ENCODE data around the gene PIP5K1A. TPM values are rescaled to one million over a fixed set of nuclear protein-coding genes. Genes with fewer than 3 reads are reported as not detected.
"Not testable (repeated sequence)": the region's sequence is repeated elsewhere in the genome, so short reads cannot be mapped to it uniquely, and the experiment has no call there.

Gene PIP5K1A
- total RNA-seq, 2 experiments from 2014 or later, result 55.2 to 70.3 TPM

DNA sequence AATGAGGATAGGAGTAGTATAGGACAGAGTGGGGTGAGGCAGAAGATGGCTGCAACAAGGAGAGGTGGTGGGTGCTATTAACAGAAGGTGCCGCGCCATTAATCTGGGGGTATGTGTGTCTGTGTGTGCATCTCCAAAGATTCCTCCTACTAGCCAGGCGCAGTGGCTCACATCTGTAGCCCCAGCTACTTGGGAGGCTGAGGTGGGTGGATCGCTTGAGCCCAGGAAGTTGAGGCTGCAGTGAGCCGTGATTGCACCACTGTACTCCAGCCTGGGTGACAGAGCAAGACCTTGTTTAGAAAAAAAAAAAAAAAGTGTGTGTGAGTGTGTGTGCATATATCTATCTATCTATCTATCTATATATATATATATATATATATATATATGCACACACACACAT is 77.0 kb downstream of the PIP5K1A start:
- H3K27ac Mint-ChIP-seq; DNase-seq; H3K4me3 Mint-ChIP-seq; CTCF ChIA-PET; H3K36me3 Mint-ChIP-seq; H3K27me3 Mint-ChIP-seq; H3K9me3 Mint-ChIP-seq (ENCODE audit: low read depth); ATAC-seq: not testable (repeated sequence)
- peaks cover 14% of the 10 kb centered on the region for H3K4me1 Mint-ChIP-seq

DNA sequence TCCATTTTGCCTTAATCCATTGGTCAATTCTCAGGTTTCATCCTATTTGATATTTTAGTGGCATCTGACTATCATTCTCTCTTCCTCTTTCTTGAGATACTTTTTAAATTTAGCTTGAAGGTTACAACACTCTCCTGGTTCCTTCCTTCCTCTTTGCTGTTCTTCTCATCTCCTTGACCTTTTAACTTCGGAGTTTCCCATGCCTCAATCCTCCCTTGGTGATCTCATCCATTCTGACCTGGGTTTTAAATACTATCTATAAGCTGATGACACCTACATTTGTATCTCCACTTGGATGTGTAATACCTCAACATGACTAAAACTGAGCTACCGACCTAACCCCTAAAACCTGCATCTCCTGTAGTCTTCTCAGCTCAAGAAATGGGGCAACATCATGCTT is 78.9 kb downstream of the PIP5K1A start:
- Mint-ChIP-seq H3K4me3 (no peak overlapping the region), H3K27ac (peak overlapping the region; percentile 29), H3K36me3 (peaks cover 5% of the 10 kb centered on the region), H3K4me1 (peaks cover 18% of the 10 kb centered on the region), H3K27me3 (no peaks in the 10 kb centered on the region), H3K9me3 (ENCODE audit: low read depth) (no peaks in the 10 kb centered on the region)
- CTCF ChIA-PET, result interaction anchor here (0.7 to 1.6 kb wide), 6 partner anchors 12 to 206 kb away, joined by 3 to 7 read pairs (median 4); no protein-coding TSS in a partner anchor
- DNase-seq (no peak), ATAC-seq (no peak)

DNA sequence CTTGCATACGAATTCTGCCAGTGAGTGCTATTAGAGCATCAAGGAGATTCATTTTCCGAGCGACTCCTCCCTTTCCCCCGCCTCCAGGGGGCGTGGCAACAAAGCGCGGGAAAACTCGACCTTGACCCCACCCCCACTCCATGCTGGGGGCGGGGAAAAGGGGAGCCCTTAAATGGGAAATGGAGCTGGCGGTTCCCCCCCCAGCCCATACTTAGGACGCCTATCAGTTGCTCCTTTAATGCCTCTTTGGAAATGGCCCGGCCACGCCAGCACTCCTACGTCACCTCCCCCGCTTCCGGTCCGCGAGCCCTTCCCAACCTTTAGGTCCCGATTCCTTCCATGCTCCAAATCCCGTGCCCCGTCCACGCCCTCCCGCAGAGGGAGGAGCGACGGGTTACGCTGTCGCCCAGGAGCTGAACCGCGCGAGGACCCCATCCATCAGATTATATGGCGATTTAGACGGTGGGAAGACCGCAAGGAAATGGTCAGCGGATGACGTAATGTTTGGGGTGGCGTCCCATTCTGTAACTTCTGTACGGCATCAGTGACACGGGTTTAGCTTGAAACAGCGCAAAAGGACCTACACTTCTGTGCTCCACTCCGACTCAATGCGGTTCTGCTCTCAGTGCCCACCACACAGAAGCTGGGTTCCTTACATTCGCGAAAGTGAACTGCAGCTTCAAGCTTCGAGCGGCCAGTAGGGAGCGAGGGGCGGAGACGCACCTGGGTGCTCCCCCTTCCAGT is 83.0 kb downstream of the PIP5K1A start:
- Mint-ChIP-seq H3K36me3 (peaks cover 9% of the 10 kb centered on the region), H3K27ac (peak overlapping the region; percentile 99), H3K4me1 (peaks cover 34% of the 10 kb centered on the region), H3K9me3 (ENCODE audit: low read depth) (no peaks in the 10 kb centered on the region), H3K27me3 (no peaks in the 10 kb centered on the region), H3K4me3 (peak overlapping the region; percentile 99)
- DNase-seq, result peak; percentile 97
- CTCF ChIA-PET, result interaction anchor here (0.7 to 4.2 kb wide), 15 partner anchors 9 to 721 kb away, joined by 3 to 25 read pairs (median 4); partner anchors contain the start of genes PI4KB and PSMB4
- peak; percentile 41 for ATAC-seq

DNA sequence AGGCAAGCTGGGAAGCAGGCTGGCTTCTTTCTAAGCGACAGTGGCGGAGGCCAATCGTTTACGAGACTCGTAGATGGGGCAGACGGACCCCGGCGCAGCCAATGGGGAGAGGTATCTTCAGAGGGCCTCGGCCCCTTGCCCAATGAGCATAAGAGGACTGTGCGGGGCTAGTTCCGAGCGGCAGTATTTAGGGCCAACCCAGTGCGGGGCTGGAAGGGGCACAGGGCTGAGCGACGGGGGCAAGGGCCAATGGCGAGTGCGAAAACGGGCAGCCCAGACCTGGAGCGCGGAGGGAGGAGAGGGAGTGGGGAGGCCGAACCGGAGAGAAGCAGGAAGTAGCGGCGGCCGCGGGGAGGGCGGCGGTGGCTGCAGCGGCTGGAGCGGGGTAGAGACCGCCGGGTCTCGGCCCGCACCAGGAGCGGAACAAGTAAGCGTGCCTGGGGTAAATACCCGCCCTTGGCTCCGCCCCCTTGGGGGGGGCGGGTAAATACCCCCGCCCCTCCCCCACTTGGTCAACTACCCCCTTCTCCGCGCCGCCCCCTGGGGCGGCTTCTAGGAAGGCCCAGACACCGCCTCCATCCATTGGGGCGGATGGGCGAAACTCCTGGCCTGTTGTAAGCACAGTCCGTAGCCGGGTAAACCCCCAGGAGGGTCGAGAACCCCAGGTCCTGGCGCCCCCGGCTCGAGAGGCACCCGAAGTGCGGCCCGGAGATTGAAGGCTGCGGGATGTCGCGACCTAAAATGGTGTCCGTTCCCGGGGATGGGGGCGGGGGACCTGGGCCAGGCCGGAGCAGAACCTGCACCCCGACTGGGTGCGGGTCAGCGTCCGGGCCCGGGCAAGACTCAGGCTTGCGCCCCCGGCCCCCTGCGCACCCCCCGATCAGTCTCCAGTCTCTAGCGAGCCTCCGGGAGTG is 83.9 kb downstream of the PIP5K1A start, which contains the start of gene ZNF687:
TSS of gene ZNF687 (plus strand) at position 331 of the 914 bp plus-strand sequence. CDS start 3,993 bp downstream, outside the sequence.
- CTCF ChIA-PET, result interaction anchor here (1.1 to 4.2 kb wide), 13 partner anchors 9 to 183 kb away, joined by 3 to 25 read pairs (median 6); partner anchors contain the start of gene PI4KB

DNA sequence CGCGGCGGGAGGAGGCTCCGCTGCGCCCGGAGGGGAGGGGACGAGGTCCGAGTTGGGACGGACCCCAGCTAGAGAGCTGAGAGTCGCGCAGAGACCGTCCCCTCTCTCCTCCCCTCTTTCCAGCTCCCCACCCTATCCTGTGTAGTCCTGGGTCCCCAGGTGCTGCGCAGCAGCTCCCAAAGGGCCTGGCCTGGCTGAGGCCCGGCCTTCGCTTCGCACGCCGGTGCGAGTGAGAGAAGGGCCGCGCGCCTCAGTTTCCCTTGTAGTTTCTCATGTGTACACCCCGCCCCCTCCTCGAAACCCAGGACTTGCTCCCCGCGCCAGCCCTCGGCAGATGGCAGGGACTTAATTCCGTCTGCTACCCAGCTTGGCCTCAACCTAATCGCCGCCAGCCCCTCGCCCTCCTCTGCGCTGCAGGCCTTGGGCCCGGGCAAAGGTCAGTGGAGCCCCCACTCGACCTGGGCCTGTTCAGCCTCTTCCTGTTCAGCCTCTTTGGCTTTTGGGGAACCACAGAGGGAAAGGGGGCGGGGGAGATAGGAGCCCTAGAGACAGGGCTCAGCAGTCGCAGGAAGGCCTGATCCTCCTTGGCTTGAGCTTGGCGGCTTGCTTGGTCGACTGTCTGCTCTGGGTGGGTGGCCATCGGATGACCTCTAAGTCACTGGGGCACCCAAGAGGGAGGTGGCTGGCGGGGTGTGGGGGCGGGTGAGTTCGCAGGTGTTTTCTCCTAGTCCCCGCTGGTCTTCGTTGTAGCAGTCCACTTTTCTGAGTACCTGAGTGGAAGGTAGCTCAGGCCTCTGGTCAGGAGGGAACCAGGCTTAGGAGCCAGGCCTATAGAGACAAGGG is 84.8 kb downstream of the PIP5K1A start:
- DNase-seq (peak; percentile 60), ATAC-seq (peak; percentile 1)
- Mint-ChIP-seq H3K9me3 (ENCODE audit: low read depth) (no peaks in the 10 kb centered on the region), H3K27ac (peak overlapping the region; percentile 91), H3K4me1 (peaks cover 23% of the 10 kb centered on the region), H3K36me3 (peaks cover 9% of the 10 kb centered on the region), H3K4me3 (peak overlapping the region; percentile 99), H3K27me3 (no peaks in the 10 kb centered on the region)
- CTCF ChIA-PET, result interaction anchor here (1.0 to 2.2 kb wide), 6 partner anchors 11 to 58 kb away, joined by 3 to 10 read pairs (median 6); partner anchors contain the start of gene PI4KB

More for the DNA sequence above, 83.9 kb downstream of the PIP5K1A start, which contains the start of gene ZNF687:
- ATAC-seq, result peak; percentile 91
- Mint-ChIP-seq H3K9me3 (ENCODE audit: low read depth) (no peaks in the 10 kb centered on the region), H3K36me3 (peaks cover 9% of the 10 kb centered on the region), H3K4me3 (peak within 1 kb of the TSS; percentile 99), H3K27me3 (no peaks in the 10 kb centered on the region), H3K4me1 (peaks cover 30% of the 10 kb centered on the region), H3K27ac (peak within 1 kb of the TSS; percentile 99)
- DNase-seq, result peak; percentile 100

DNA sequence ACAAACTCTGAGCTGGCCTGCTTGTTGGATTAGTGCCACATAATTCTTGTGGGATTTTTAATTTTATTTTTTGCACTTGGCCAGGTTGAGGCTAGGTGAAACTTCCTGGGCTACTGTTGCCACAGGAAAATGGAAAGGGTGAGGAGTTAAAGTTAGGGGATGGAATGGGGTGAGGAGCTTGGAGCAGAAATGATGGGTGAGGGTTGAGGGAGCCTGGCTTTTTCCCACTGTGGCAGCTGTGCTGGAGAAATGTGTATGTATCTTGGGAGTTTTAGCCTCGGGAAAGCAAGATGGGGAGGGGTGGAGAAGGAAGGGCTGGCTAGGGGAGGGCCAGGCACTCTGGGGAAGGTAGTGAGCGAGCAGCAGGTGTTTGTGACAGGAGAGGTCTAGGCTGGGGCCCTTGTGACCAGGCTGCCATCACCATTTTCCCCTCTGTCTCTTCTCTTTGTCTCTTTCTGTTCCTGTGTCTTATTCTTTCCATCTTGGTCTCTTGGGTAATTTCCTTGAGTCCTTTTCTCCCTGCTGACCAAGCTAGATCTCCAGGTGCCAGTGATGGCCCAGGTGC is 85.7 kb downstream of the PIP5K1A start:
- Mint-ChIP-seq H3K27ac (peak overlapping the region; percentile 37), H3K4me3 (peak overlapping the region; percentile 99), H3K27me3 (no peaks in the 10 kb centered on the region), H3K36me3 (peaks cover 16% of the 10 kb centered on the region), H3K9me3 (ENCODE audit: low read depth) (no peaks in the 10 kb centered on the region), H3K4me1 (peaks cover 25% of the 10 kb centered on the region)
- DNase-seq, result no peak
- CTCF ChIA-PET, result interaction anchor here (1.0 to 2.2 kb wide), 4 partner anchors 10 to 57 kb away, joined by 3 to 10 read pairs (median 4); partner anchors contain the start of gene PI4KB
- ATAC-seq, result no peak

DNA sequence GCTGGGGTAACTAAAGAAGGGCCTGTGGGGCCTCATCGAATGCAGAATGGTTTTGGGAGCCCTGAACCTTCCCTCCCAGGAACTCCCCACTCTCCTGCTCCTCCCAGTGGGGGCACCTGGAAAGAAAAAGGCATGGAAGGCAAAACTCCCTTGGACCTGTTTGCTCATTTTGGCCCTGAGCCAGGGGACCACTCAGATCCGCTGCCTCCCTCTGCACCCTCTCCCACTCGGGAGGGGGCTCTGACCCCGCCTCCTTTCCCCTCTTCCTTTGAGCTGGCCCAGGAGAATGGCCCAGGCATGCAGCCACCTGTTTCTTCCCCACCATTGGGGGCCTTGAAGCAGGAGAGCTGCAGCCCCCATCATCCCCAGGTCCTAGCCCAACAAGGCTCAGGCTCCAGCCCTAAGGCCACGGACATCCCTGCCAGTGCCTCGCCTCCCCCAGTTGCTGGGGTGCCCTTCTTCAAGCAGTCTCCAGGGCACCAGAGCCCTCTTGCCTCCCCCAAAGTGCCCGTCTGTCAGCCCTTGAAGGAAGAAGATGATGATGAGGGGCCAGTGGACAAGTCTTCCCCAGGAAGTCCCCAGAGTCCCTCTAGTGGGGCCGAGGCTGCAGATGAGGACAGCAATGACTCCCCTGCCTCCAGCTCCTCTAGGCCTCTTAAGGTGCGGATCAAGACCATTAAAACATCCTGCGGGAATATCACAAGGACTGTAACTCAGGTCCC is 88.4 kb downstream of the PIP5K1A start:
- CTCF ChIA-PET, result interaction anchor here (1.0 to 1.2 kb wide), 2 partner anchors 10 to 14 kb away, joined by 3 to 4 read pairs; no protein-coding TSS in a partner anchor
- H3K27ac Mint-ChIP-seq, result no peak overlapping the region
- H3K9me3 Mint-ChIP-seq (ENCODE audit: low read depth), result no peaks in the 10 kb centered on the region
- no peak overlapping the region for H3K4me3 Mint-ChIP-seq
- DNase-seq (no peak), ATAC-seq (no peak)
- H3K36me3 Mint-ChIP-seq, result peaks cover 18% of the 10 kb centered on the region
- H3K4me1 Mint-ChIP-seq, result peaks cover 21% of the 10 kb centered on the region
- H3K27me3 Mint-ChIP-seq, result no peaks in the 10 kb centered on the region

DNA sequence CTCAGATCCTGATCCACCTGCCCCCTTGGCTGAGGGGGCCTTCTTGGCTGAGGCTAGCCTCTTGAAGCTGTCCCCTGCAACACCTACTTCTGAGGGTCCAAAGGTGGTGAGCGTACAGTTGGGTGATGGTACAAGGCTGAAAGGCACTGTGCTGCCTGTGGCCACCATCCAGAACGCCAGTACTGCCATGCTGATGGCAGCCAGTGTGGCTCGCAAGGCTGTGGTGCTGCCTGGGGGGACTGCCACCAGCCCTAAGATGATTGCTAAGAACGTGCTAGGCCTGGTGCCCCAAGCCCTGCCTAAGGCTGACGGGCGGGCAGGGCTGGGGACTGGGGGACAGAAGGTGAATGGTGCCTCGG is 89.0 kb downstream of the PIP5K1A start:
- no peaks in the 10 kb centered on the region for H3K27me3 Mint-ChIP-seq
- no peaks in the 10 kb centered on the region for H3K9me3 Mint-ChIP-seq (ENCODE audit: low read depth)
- peaks cover 19% of the 10 kb centered on the region for H3K36me3 Mint-ChIP-seq
- no peak for ATAC-seq
- CTCF ChIA-PET, result interaction anchor here (1.2 kb wide), 1 partner anchor 14 kb away, joined by 3 read pairs; no protein-coding TSS in a partner anchor
- no peak overlapping the region for H3K4me3 Mint-ChIP-seq
- H3K4me1 Mint-ChIP-seq, result peaks cover 21% of the 10 kb centered on the region
- H3K27ac Mint-ChIP-seq, result no peak overlapping the region
- DNase-seq, result no peak

DNA sequence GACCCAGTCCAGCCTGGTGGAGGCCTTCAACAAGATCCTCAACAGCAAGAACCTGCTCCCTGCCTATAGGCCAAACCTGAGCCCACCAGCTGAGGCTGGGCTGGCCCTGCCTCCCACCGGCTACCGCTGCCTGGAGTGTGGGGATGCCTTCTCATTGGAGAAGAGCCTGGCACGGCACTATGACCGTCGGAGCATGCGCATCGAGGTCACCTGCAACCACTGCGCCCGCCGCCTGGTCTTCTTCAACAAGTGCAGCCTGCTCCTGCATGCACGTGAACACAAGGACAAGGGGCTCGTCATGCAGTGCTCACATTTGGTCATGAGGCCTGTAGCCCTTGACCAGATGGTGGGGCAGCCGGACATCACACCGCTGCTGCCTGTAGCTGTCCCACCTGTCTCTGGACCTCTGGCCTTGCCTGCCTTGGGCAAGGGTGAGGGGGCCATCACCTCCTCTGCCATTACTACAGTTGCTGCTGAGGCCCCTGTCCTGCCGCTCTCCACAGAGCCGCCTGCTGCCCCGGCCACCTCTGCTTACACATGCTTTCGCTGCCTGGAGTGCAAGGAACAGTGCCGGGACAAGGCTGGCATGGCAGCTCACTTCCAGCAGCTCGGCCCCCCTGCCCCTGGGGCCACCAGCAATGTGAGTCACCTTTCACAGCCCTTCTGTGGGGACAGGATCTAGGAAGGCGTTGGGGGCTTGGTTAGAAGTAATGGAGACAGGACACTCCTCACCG is 89.6 kb downstream of the PIP5K1A start:
- Mint-ChIP-seq H3K36me3 (peaks cover 23% of the 10 kb centered on the region), H3K27ac (no peak overlapping the region), H3K4me3 (no peak overlapping the region), H3K9me3 (ENCODE audit: low read depth) (no peaks in the 10 kb centered on the region), H3K4me1 (peaks cover 21% of the 10 kb centered on the region), H3K27me3 (no peaks in the 10 kb centered on the region)
- DNase-seq (no peak), ATAC-seq (no peak)
- CTCF ChIA-PET, result interaction anchor here (1.2 kb wide), 1 partner anchor 13 kb away, joined by 3 read pairs; no protein-coding TSS in a partner anchor

DNA sequence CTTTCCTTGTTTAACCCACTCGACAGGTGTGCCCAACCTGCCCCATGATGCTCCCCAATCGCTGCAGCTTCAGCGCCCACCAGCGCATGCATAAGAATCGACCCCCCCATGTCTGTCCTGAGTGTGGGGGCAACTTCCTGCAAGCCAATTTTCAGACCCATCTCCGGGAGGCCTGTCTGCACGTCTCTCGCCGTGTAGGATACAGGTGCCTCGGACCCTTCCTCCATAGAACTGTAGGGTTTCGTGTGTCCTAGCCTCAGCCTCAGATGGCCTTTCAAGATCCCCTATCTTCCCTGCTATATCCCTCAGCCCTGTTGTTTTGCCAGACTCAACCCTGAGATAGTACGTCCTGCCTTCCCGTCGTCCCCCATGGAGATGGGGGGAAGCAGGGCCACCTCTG is 90.2 kb downstream of the PIP5K1A start:
- Mint-ChIP-seq H3K4me1 (peaks cover 19% of the 10 kb centered on the region), H3K36me3 (peaks cover 25% of the 10 kb centered on the region), H3K27ac (peak overlapping the region; percentile 6), H3K27me3 (no peaks in the 10 kb centered on the region), H3K4me3 (no peak overlapping the region), H3K9me3 (ENCODE audit: low read depth) (no peaks in the 10 kb centered on the region)
- CTCF ChIA-PET, result no interaction called here
- DNase-seq, result no peak
- no peak for ATAC-seq
